ENCODE results near the gene SLC15A2. TPM values are rescaled to one million over a fixed set of nuclear protein-coding genes. Genes with fewer than 3 reads are reported as not detected.

Gene SLC15A2
- total and polyA plus RNA-seq, 5 experiments from 2014 or later = 0.51 to 3.4 (median 1.9) TPM; not detected in 1

Other genes starting within 250 kb of the SLC15A2 start
- 100 to 1,000 TPM; 340 to 355 TPM for gene HCLS1, start 233.5 kb upstream of the SLC15A2 start, total RNA-seq
- gene HCLS1, start 233.5 kb upstream of the SLC15A2 start, polyA plus RNA-seq = 100 to 1,000 TPM; 375 to 453 (median 402) TPM
- gene GOLGB1, start 144.7 kb upstream of the SLC15A2 start, total RNA-seq = 10 to 100 TPM; 36.4 to 38.4 TPM
- 1 to 10 TPM; 1.7 to 8.2 (median 2.8) TPM for gene GOLGB1, start 144.7 kb upstream of the SLC15A2 start, polyA plus RNA-seq
- gene IQCB1, start 59.3 kb upstream of the SLC15A2 start, total RNA-seq = 10 to 100 TPM; 32.1 to 34.8 TPM
- gene IQCB1, start 59.3 kb upstream of the SLC15A2 start, polyA plus RNA-seq = 10 to 100 TPM; 16.5 to 18.0 (median 17.3) TPM
- gene EAF2, start 59.2 kb upstream of the SLC15A2 start, total RNA-seq = 1 to 10 TPM; 9.6 to 9.7 TPM
- 10 to 100 TPM; 12.5 to 21.4 (median 12.8) TPM for gene EAF2, start 59.2 kb upstream of the SLC15A2 start, polyA plus RNA-seq
- gene ILDR1, start 127.8 kb downstream of the SLC15A2 start, total RNA-seq = not detected
- not detected for gene ILDR1, start 127.8 kb downstream of the SLC15A2 start, polyA plus RNA-seq
- gene CD86, start 161.0 kb downstream of the SLC15A2 start, total RNA-seq = under 1 TPM; 0.36 to 0.83 TPM
- under 1 TPM in 1 of 3 donors, not detected in 2; 0.45 TPM for gene CD86, start 161.0 kb downstream of the SLC15A2 start, polyA plus RNA-seq

All from naive thymus-derived CD8-positive, alpha-beta T cell (primary cell).